Choroid plexus epithelial cell (primary cell): ENCODE measurements around the gene FXN.

Source experiments
- DNase-seq: peaks from one replicate; pipeline ENCODE4 v3.0.0-alpha.2; 2010; ENCODE audit warnings: low read depth
- H3K4me3 ChIP-seq: 2 replicates; pipeline ENCODE4 v1.5.1; 2011; ENCODE audit warnings: low read depth, mild to moderate bottlenecking, control low read depth, low read length, moderate library complexity
- CTCF ChIP-seq: conservative IDR thresholded peaks from 2 replicates; pipeline ENCODE4 v1.5.1; 2011; ENCODE audit warnings: low read depth, mild to moderate bottlenecking, control low read depth, inconsistent platforms, low read length, moderate library complexity

FXN gene

DNA sequence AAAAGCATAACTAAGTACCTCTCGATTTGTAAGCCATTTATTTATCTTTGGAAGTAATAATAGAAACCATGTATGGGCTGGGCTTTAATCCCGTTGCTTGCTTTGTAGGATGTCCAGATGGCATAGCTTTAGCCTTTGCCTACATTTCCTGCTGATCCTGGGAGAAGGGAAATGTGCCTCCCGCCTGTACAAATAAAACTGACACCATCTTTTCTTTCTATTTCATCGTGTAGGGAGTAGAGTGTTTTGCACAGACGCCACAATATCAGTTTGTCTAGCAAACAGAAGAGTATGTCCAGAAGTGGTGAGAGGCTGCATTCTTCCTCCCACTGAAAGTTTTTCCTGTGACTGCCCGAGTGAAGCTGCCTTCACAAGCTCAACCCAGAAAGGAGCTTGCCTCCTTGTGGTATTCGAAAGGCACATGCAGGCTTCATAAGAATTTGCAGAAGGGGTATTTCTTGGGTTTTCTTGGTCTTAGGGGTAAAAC lies 113.8 kb downstream of the FXN start:
- peak; percentile 86 for TF ChIP-seq CTCF
- peak; percentile 94 for DNase-seq

More for the DNA sequence above, 113.8 kb downstream of the FXN start:
- H3K4me3 ChIP-seq: peak overlapping the region; percentile 35
